B cell (primary cell): ENCODE results near the gene SORL1. TPM values are rescaled to one million over a fixed set of nuclear protein-coding genes. Genes with fewer than 3 reads are reported as not detected.
A peak's percentile ranks its signal among the peaks of the same experiment; 100 is the strongest.

Source experiments
- ATAC-seq: fragments of 200-7000 bp; cut with Tn5 transposase; one replicate; pipeline ENCODE4 v1.10.0; 2021; ENCODE audit warnings: low read depth, mild to moderate bottlenecking, moderate number of reproducible peaks, moderate library complexity
- CTCF ChIA-PET: fragments of 350-600 bp; sonication (Branson Sonifier 250); formaldehyde crosslinking; loops from one replicate; lab custom pipeline; 2021; ENCODE audit warnings: antibody characterized with exemption, inconsistent platforms; lab: Charles Lee
- POLR2A ChIA-PET: fragments of 350-600 bp; sonication (Branson Sonifier 250); formaldehyde crosslinking; loops from one replicate; lab custom pipeline; 2021; ENCODE audit warnings: antibody characterized with exemption; lab: Charles Lee
- DNase-seq: peaks from one replicate; pipeline ENCODE4 v3.0.0; 2013
- H2AFZ ChIP-seq: 2 replicates; pipeline ENCODE4 v1.6.1; 2012; ENCODE audit warnings: mild to moderate bottlenecking, low read depth, low read length; ENCODE audit not compliant: insufficient read depth, poor library complexity, severe bottlenecking
- H3K27ac ChIP-seq, 2 donors: 1 replicate in 1 of 2; 2 replicates in 1 of 2; pipeline ENCODE4 v1.5.1; 2012 to 2013; ENCODE audit warnings: low read length in 2 of 2, mild to moderate bottlenecking in 2 of 2, moderate library complexity in 1 of 2
- H3K27me3 ChIP-seq, 4 experiments: fragments of 200-600 bp in 1 of 4; sonication (generic) in 1 of 4; replicated peaks in 1 of 4; 1 replicate in 2 of 4; 2 replicates in 2 of 4; pipeline versions ENCODE4 v1.6.1 to v1.7.0; 2013 to 2016; ENCODE audit warnings: low read length in 3 of 4, mild to moderate bottlenecking in 2 of 4, mixed read lengths in 1 of 4, moderate library complexity in 1 of 4; ENCODE audit not compliant: insufficient read depth in 4 of 4, control insufficient read depth in 3 of 4; ENCODE audit errors: control extremely low read depth in 1 of 4
- H3K36me3 ChIP-seq, 2 experiments: replicated peaks in 1 of 2; 1 replicate in 1 of 2; 2 replicates in 1 of 2; pipeline versions ENCODE4 v1.6.1 to v1.7.1; 2013; ENCODE audit warnings: low read length in 1 of 2; ENCODE audit not compliant: insufficient read depth in 2 of 2, control insufficient read depth in 1 of 2; ENCODE audit errors: control extremely low read depth in 1 of 2, extremely low read depth in 1 of 2
- H3K4me1 ChIP-seq, 2 donors: fragments of 200-600 bp in 1 of 2; sonication (generic) in 1 of 2; 1 replicate in 1 of 2; 2 replicates in 1 of 2; pipeline versions ENCODE4 v1.5.1 to v1.6.1; 2013 to 2017; ENCODE audit warnings: low read length in 2 of 2; ENCODE audit not compliant: control insufficient read depth in 2 of 2, insufficient read depth in 2 of 2
- H3K4me2 ChIP-seq: replicated peaks from 2 replicates; pipeline ENCODE3; 2012; ENCODE audit warnings: mild to moderate bottlenecking, low read depth, low read length; ENCODE audit not compliant: poor library complexity, severe bottlenecking
- H3K4me3 ChIP-seq, 5 experiments: fragments of 200-600 bp in 1 of 5; sonication (generic) in 1 of 5; 1 replicate in 3 of 5; 2 replicates in 2 of 5; pipeline versions ENCODE4 v1.5.1 to v1.7.0; 2011 to 2016; ENCODE audit warnings: low read length in 4 of 5, mild to moderate bottlenecking in 4 of 5, low read depth in 2 of 5, control low read depth in 1 of 5, moderate library complexity in 1 of 5; ENCODE audit not compliant: insufficient read depth in 1 of 5; ENCODE audit errors: control extremely low read depth in 1 of 5, extremely low read depth in 1 of 5
- H3K79me2 ChIP-seq: fragments of 200-600 bp; sonication (generic); one replicate; pipeline ENCODE4 v1.6.0; 2016; ENCODE audit warnings: low read length; ENCODE audit not compliant: control insufficient read depth, insufficient read depth
- H3K9ac ChIP-seq: fragments of 200-600 bp; sonication (generic); 2 replicates; pipeline ENCODE4 v1.6.1; 2017; ENCODE audit warnings: mild to moderate bottlenecking, low read length, moderate library complexity
- H3K9me3 ChIP-seq, 3 donors: one replicate each; pipeline versions ENCODE4 v1.6.1 to v1.7.1; 2013; ENCODE audit warnings: low read length in 2 of 3; ENCODE audit not compliant: control insufficient read depth in 2 of 3, insufficient read depth in 1 of 3; ENCODE audit errors: control extremely low read depth in 1 of 3
- H4K20me1 ChIP-seq: 2 replicates; pipeline ENCODE4 v1.6.0; 2012; ENCODE audit warnings: mild to moderate bottlenecking, low read length; ENCODE audit not compliant: insufficient read depth, control insufficient read depth, poor library complexity, severe bottlenecking
- H3K27ac Mint-ChIP-seq: one replicate; pipeline ENCODE4 v1.8.0; 2021; ENCODE audit warnings: mixed read lengths
- H3K27me3 Mint-ChIP-seq: one replicate; pipeline ENCODE4 v1.8.0; 2021; ENCODE audit warnings: mixed read lengths
- H3K4me1 Mint-ChIP-seq: one replicate; pipeline ENCODE4 v1.8.0; 2021; ENCODE audit warnings: mixed read lengths
- H3K4me3 Mint-ChIP-seq: one replicate; pipeline ENCODE4 v1.8.0; 2021; ENCODE audit warnings: mixed read lengths
- H3K9me3 Mint-ChIP-seq: one replicate; pipeline ENCODE4 v1.8.0; 2022; ENCODE audit warnings: mixed read lengths; ENCODE audit not compliant: insufficient read depth
- CTCF ChIP-seq: fragments of 200-600 bp; IDR thresholded peaks from one replicate; pipeline ENCODE4 v1.8.0; 2022; ENCODE audit warnings: antibody characterized with exemption, mild to moderate bottlenecking
- EZH2 ChIP-seq: IDR thresholded peaks from 2 replicates; pipeline ENCODE4 v1.6.1; 2012; ENCODE audit warnings: borderline replicate concordance, low read depth, mild to moderate bottlenecking, moderate library complexity, low read length; ENCODE audit not compliant: insufficient read depth, poor library complexity, severe bottlenecking
- WGBS: methylation state at CpG from one replicate; pipeline ENCODE4 v1.1.5; 2013; ENCODE audit warnings: missing lambda C conversion rate; ENCODE audit not compliant: insufficient coverage; 5-methylcytosine and 5-hydroxymethylcytosine counted together
- intact Hi-C: fragments of 100-400 bp; cut with micrococcal nuclease; formaldehyde crosslinking; loops from one replicate; pipeline ENCODE4 v1.10.0; 2022
- polyA plus RNA-seq: library from polyadenylated mRNA; depleted of rRNA; stranded (reverse); fragments of >200 nt; gene quantifications from 2 replicates; pipeline ENCODE4 v1.2.3, GENCODE V29; 2012
- total RNA-seq, 2 donors: library from RNA; stranded (reverse); fragments of 120-200 nt in 1 of 2; gene quantifications; 1 replicate in 1 of 2; 2 replicates in 1 of 2; pipeline versions ENCODE4 v1.2.3 to v1.2.4, GENCODE V29; 2013 to 2022

The SORL1 gene
- total and polyA plus RNA-seq, 2 donors (not counting 1 experiment from before 2014, with no cell fraction given) = 13.0 to 396 TPM

DNA sequence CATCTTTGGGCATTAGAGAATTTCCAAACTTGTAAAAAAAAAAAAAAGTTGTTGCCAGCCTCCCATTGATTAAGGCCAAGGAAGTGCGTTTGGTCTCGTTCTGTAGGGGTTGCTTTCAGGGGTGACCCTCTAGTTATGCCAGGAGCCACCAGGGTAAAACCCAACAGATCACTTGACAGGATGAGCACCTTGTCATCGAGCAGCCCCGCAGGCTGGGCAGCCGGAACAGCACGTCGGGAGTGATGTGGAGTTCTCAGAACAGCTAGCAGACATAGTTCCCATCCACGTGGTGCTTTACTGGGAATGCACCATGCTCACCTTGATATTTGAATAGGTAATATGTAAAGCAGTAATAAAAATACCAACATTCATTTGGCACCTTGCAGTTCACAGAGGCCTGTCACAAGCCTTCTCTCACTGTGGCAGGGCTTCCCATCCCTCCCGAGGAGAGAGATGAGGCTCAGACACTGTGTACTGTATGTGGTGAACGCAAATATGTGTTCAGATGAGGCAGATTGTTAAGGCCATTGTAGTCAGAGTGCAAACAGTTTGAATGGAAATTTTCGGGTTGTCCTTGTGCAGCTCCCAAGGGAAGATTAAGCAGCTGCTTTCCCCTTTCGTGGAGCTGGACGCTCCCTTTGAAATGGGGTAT is 71.6 kb downstream of the SORL1 start:
- Mint-ChIP-seq H3K4me1 (peaks cover 27% of the 10 kb centered on the region), H3K27me3 (no peaks in the 10 kb centered on the region), H3K4me3 (no peak overlapping the region), H3K9me3 (peaks cover 4% of the 10 kb centered on the region), H3K27ac (no peak overlapping the region)
- ATAC-seq (no peak), DNase-seq (no peak)
- Histone ChIP-seq H4K20me1 (no peaks in the 10 kb centered on the region), H2AFZ (no peak overlapping the region), H3K4me2 (no peak overlapping the region), H3K36me3 (peaks cover 18 to 23% of the 10 kb centered on the region in 2 experiments), H3K9ac (peak overlapping the region; percentile 3), H3K4me1 (peaks cover 22 to 24% of the 10 kb centered on the region in 2 donors), H3K4me3 (no peak overlapping the region), H3K27me3 (no peaks in the 10 kb centered on the region), H3K79me2 (peaks cover 3% of the 10 kb centered on the region), H3K27ac (no peak overlapping the region), H3K9me3 (peaks cover 5 to 13% (median 8%) of the 10 kb centered on the region in 3 donors)
- no peak for TF ChIP-seq EZH2
- WGBS = 67% methylated on average over 6 of the region's 13 CpGs
- POLR2A ChIA-PET = no interaction called here
- intact Hi-C loops = no loop called here
- CTCF ChIA-PET = no interaction called here

- DNase-seq (no peak), ATAC-seq (no peak)
- H2AFZ ChIP-seq = no peak overlapping the region
- Mint-ChIP-seq H3K9me3 (peaks cover 4% of the 10 kb centered on the region), H3K27ac (no peak overlapping the region), H3K4me3 (no peak overlapping the region), H3K27me3 (no peaks in the 10 kb centered on the region), H3K4me1 (peaks cover 27% of the 10 kb centered on the region)
- H4K20me1 ChIP-seq = no peaks in the 10 kb centered on the region
- H3K4me2 ChIP-seq = no peak overlapping the region
- peaks cover 22 to 24% of the 10 kb centered on the region in 2 donors for H3K4me1 ChIP-seq
- H3K9me3 ChIP-seq = peaks cover 5 to 15% (median 8%) of the 10 kb centered on the region in 3 donors
- no peak overlapping the region for H3K27ac ChIP-seq
- CTCF ChIA-PET = no interaction called here
- 34% methylated on average over 2 of the region's 4 CpGs for WGBS
- peaks cover 2% of the 10 kb centered on the region for H3K79me2 ChIP-seq
- peak overlapping the region; percentile 3 for H3K9ac ChIP-seq
- no peak overlapping the region for H3K4me3 ChIP-seq
- H3K27me3 ChIP-seq = no peaks in the 10 kb centered on the region
- intact Hi-C loops = no loop called here
- H3K36me3 ChIP-seq = peaks cover 18 to 23% of the 10 kb centered on the region in 2 experiments
- POLR2A ChIA-PET = no interaction called here
- no peak for TF ChIP-seq EZH2
- TF ChIP-seq CTCF = no peak
Measured at GRCh38 chr11:121524233-121524631, 72.1 kb downstream of the SORL1 start.
